GM23248 (cell line): ENCODE data around the gene CERT1.

Experiments used
- EZH2 ChIP-seq: fragments of 200-600 bp; sonication (generic); IDR thresholded peaks from 2 replicates; pipeline ENCODE4 v1.6.1; 2018; ENCODE audit warnings: antibody characterized with exemption, mild to moderate bottlenecking; ENCODE audit not compliant: insufficient read depth, poor library complexity, severe bottlenecking
- EZH2phosphoT487 ChIP-seq: fragments of 200-600 bp; sonication (generic); IDR thresholded peaks from 2 replicates; pipeline ENCODE4 v1.6.1; 2018; ENCODE audit warnings: antibody characterized with exemption, moderate library complexity, mild to moderate bottlenecking, low read depth; ENCODE audit not compliant: insufficient read depth

DNA sequence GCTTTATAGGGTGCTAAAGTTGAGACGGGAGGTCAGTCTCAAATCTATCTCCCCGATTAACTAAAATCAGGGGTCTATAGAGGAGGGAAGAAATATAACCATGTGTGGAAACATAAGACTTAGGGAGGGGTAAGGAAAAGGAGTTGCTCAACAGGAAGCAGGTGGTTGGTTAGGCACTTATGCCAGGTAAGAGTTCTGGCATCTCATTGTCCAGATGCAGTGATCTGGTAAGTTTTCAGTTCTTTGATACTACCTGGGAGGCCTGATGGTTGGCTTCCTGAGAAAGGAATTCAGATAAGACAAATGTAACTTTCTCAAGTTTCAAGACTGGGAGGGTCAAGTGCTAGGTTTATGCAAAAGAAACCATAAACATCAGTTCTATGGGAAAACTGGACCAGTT is 47.7 kb downstream of the CERT1 start:
- no peak for TF ChIP-seq EZH2
- no peak for TF ChIP-seq EZH2phosphoT487
